Right cardiac atrium (tissue), 5 donors: Measurements from ENCODE around the gene DMAP1. TPM values are rescaled to one million over a fixed set of nuclear protein-coding genes. Genes with fewer than 3 reads are reported as not detected.

Experiments
- ATAC-seq, 2 donors: fragments of 200-7000 bp; cut with Tn5 transposase; one replicate each; pipeline versions ENCODE4 v1.8.0 to v1.9.1; 2020; ENCODE audit warnings: moderate library complexity in 2 of 2, mild to moderate bottlenecking in 1 of 2
- DNase-seq, 3 donors: peaks; one replicate each; pipeline ENCODE4 v3.0.0-alpha.2; 2020
- H3K27ac ChIP-seq: one replicate; pipeline ENCODE4 v1.5.1; 2013; ENCODE audit warnings: mild to moderate bottlenecking, low read length, control low read depth, moderate library complexity
- H3K27me3 ChIP-seq: one replicate; pipeline ENCODE4 v1.6.1; 2013; ENCODE audit not compliant: control insufficient read depth, insufficient read depth
- H3K4me1 ChIP-seq: one replicate; pipeline ENCODE4 v1.6.1; 2013; ENCODE audit warnings: low read length; ENCODE audit not compliant: control insufficient read depth, insufficient read depth
- H3K4me3 ChIP-seq: one replicate; pipeline ENCODE4 v1.5.1; 2013; ENCODE audit warnings: low read length, control low read depth
- H3K9me3 ChIP-seq: one replicate; pipeline ENCODE4 v1.6.1; 2013; ENCODE audit warnings: low read length; ENCODE audit not compliant: control insufficient read depth
- WGBS: extraction: QIAGEN DNeasy Blood & Tissue Kit; methylation state at CpG from one replicate; pipeline ENCODE4 v1.1.7; 2013; 5-methylcytosine and 5-hydroxymethylcytosine counted together
- intact Hi-C, 4 donors: fragments of 100-400 bp; cut with DNase I; formaldehyde crosslinking; loops; one replicate each; pipeline versions ENCODE4 v1.11.0 to v1.14.0; 2022 to 2023
- polyA plus RNA-seq: library from polyadenylated mRNA; stranded (reverse); fragments of 200-250 nt; gene quantifications from one replicate; pipeline ENCODE4 v1.2.3, GENCODE V29; 2013
- total RNA-seq, 4 donors: library from RNA; stranded (reverse); fragmentation: NEBNext Ultra II Directional; extraction: Animal tissue kit (Norgen Biotek cat#: 25700); gene quantifications; one replicate each; pipeline ENCODE4 v1.2.1, GENCODE V29; 2021
- donor health status: healthy with polysubstance abuse.
- donor health status: DM: no; HTN: yes; CAD: no.
- donor health status: DM: no; HTN: no; CAD: no.
- donor health status: DM: no; HTN: yes; CAD: no; lungs with severe emphysema.
- donor health status: DM: yes; HTN: yes; CAD: no.

Gene DMAP1
- total and polyA plus RNA-seq, 5 donors: 26.2 to 35.9 (median 32.2) TPM

- DNase-seq: no peak
- Histone ChIP-seq H3K27ac (no peak overlapping the region), H3K27me3 (no peaks in the 10 kb centered on the region), H3K4me3 (no peak overlapping the region), H3K4me1 (peaks cover 3% of the 10 kb centered on the region), H3K9me3 (no peaks in the 10 kb centered on the region)
- no peak for ATAC-seq
- WGBS: 96% methylated on average over 6 of the region's 6 CpGs
- intact Hi-C loops: no loop called here
Observed at GRCh38 chr1:44266400-44267344, 53.4 kb downstream of the DMAP1 start.

GRCh38 chr1:44267438-44267837 is 54.2 kb downstream of the DMAP1 start:
- ATAC-seq: peak in 1 of 2 donors; percentile 32
- peaks cover 3% of the 10 kb centered on the region for H3K4me1 ChIP-seq
- 90% methylated on average over 5 of the region's 5 CpGs for WGBS

GRCh38 chr1:44268054-44268453 is 54.8 kb downstream of the DMAP1 start:
- no peak for DNase-seq
- Histone ChIP-seq H3K4me1 (peaks cover 3% of the 10 kb centered on the region), H3K4me3 (no peak overlapping the region), H3K27ac (no peak overlapping the region), H3K27me3 (no peaks in the 10 kb centered on the region), H3K9me3 (no peaks in the 10 kb centered on the region)
- WGBS: 98% methylated on average over 1 of the region's 1 CpG
- intact Hi-C loops: no loop called here
- ATAC-seq: no peak

More at GRCh38 chr1:44267438-44267837, 54.2 kb downstream of the DMAP1 start:
- Histone ChIP-seq H3K27me3 (no peaks in the 10 kb centered on the region), H3K9me3 (no peaks in the 10 kb centered on the region), H3K4me3 (no peak overlapping the region), H3K27ac (no peak overlapping the region)
- no peak for DNase-seq
- intact Hi-C loops: no loop called here

Other genes starting within 250 kb of the DMAP1 start
- gene DPH2, start 243.5 kb upstream of the DMAP1 start, total RNA-seq: 10 to 100 TPM; 14.2 to 19.0 (median 15.4) TPM
- gene DPH2, start 243.5 kb upstream of the DMAP1 start, polyA plus RNA-seq: 10.7 TPM
- 100 to 1,000 TPM in 2 of 4 donors, 10 to 100 TPM in 2; 76.9 to 118 (median 99.2) TPM for gene ATP6V0B, start 238.5 kb upstream of the DMAP1 start, total RNA-seq
- gene ATP6V0B, start 238.5 kb upstream of the DMAP1 start, polyA plus RNA-seq: 111 TPM
- 10 to 100 TPM; 30.5 to 39.1 (median 34.5) TPM for gene B4GALT2, start 234.3 kb upstream of the DMAP1 start, total RNA-seq
- 29.3 TPM for gene B4GALT2, start 234.3 kb upstream of the DMAP1 start, polyA plus RNA-seq
- gene CCDC24, start 221.9 kb upstream of the DMAP1 start, total RNA-seq: 1 to 10 TPM; 1.2 to 2.5 (median 1.9) TPM
- 2.8 TPM for gene CCDC24, start 221.9 kb upstream of the DMAP1 start, polyA plus RNA-seq
- gene SLC6A9, start 182.0 kb upstream of the DMAP1 start, total RNA-seq: 1 to 10 TPM in 3 of 4 donors, under 1 TPM in 1; 0.95 to 1.6 (median 1.3) TPM
- gene SLC6A9, start 182.0 kb upstream of the DMAP1 start, polyA plus RNA-seq: 1.0 TPM
- gene KLF17, start 94.7 kb upstream of the DMAP1 start, total RNA-seq: not detected
- not detected for gene KLF17, start 94.7 kb upstream of the DMAP1 start, polyA plus RNA-seq
- gene KLF18, start 71.8 kb upstream of the DMAP1 start, total RNA-seq: not detected
- not detected for gene KLF18, start 71.8 kb upstream of the DMAP1 start, polyA plus RNA-seq
- 10 to 100 TPM; 47.1 to 56.3 (median 52.2) TPM for gene ERI3, start 141.8 kb downstream of the DMAP1 start, total RNA-seq
- 36.4 TPM for gene ERI3, start 141.8 kb downstream of the DMAP1 start, polyA plus RNA-seq
- gene RNF220, start 191.8 kb downstream of the DMAP1 start, total RNA-seq: 10 to 100 TPM; 56.0 to 81.7 (median 69.3) TPM
- gene RNF220, start 191.8 kb downstream of the DMAP1 start, polyA plus RNA-seq: 74.1 TPM